IPS-NIHi7 (cell line): ENCODE measurements around the gene EGFL7.
"Not testable (repeated sequence)": the region's sequence is repeated elsewhere in the genome, so short reads cannot be mapped to it uniquely, and the experiment has no call there.

Experiments
- DNase-seq: peaks from one replicate; pipeline ENCODE4 v3.0.0; 2012; ENCODE audit warnings: mixed read lengths; ENCODE audit errors: extremely low spot score

EGFL7 gene

DNA sequence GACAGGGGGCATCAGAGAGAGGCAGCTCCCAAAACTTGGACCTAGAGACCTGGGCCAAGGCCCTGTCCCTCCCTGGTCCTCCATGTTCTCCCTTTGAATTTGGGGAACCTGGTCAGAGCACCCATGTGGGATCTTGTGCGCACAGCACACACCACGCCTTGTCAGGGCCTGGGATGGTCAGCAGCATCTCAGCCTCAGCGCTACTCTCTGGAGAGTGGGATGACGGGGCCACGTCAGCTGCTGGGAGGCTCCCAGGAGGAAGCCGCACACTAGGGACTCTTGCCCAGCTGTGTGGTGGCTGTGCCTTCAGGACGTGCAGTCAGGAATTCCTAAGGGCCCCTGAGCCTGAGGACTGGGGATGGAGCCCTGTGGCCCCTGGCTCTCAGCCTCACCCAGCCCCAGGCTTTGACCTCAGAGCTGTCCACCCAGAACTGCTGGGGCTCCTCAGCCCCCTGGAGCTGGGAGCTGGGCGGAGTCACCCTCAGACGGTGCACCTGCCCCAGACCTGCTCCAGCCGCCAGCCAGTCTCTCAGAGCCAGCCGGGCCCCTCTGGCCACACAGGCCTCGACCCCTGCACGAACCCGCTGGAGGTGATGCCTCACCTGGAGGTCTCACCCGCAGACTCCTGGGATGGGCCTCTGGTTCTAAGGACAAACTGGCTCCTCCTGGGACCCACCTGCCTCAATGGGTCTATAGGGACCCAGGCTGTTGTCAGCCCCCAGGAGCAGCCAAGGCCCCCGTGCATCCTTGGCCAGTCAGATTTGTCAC is 38.3 kb upstream of the EGFL7 start:
- DNase-seq = no peak

DNA sequence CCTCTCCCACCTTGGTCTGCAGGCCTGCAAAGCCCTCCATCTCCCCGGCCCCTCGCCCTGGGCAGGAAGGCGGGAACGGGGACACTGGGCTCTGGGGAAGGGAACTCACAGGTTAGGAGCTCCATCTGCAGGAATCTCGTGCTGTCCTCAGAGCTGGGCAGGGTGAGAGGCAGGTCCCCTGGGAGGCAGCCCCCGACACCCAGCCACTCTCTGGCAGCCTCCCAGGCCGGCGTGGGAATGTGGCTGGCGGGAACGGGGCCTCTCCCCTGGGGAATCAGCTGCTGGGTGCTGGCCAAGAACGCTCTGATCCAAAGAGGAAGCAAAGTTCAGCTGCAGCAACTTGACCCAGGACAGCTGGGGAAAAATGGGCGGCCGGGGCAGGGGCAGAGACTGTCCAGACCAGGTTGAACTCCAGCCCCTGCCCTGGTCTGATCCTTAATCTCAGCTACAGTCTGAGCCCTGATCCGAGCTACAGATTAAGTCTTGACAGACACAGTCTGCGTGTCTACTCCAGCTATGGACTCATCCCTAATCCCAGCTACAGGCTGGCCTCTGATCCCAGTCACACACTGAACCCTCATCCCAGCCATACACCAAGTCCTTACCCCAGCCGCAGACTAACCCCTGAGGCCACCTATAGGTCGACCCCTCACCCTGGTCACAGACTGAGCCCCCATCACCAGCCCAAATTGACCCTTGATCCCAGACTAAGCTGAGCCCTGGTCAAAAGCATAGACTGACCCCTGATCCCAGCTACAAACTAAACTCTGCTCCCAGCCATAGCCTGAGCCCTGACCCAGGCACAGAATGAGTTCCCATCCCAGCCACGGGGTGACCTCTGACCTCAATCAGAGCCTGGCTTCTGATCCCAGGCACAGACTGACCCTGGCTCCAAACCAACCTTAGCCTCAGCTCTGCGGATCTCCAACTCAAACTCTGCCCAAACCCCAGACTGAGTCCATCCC is 37.3 kb upstream of the EGFL7 start:
- DNase-seq = peak; percentile 79

DNA sequence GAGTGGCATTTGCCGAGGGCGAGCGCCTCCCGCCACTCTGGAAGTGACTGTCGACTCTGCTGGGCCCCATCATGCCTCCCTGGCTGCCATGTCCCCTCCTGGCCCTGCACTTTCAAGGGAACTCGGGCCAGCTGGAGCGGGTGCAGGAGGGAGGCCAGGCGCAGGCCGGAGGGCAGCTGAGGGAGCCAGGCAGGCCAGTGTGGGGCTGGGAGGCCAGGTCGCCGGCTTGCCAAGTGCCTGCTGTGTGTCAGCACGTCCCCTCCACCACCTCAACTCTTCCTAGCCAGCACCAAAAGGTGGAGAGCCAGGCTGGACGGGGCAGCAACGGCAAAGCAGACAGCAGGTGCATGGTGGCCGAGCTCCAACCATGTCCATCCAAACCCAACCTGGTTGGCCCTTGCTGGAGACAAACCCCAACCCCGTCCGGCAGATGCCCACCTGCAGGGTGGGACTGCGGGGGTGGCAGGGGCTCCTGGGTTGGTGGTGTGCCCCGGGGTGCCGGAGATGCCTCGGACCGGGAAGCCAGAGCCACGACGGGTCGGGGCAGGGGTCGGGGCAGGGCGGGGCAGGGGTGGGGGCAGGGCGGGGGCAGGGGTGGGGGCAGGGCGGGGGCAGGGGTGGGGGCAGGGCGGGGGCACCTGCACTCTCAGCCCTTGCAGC is 36.5 kb upstream of the EGFL7 start:
- no peak for DNase-seq

DNA sequence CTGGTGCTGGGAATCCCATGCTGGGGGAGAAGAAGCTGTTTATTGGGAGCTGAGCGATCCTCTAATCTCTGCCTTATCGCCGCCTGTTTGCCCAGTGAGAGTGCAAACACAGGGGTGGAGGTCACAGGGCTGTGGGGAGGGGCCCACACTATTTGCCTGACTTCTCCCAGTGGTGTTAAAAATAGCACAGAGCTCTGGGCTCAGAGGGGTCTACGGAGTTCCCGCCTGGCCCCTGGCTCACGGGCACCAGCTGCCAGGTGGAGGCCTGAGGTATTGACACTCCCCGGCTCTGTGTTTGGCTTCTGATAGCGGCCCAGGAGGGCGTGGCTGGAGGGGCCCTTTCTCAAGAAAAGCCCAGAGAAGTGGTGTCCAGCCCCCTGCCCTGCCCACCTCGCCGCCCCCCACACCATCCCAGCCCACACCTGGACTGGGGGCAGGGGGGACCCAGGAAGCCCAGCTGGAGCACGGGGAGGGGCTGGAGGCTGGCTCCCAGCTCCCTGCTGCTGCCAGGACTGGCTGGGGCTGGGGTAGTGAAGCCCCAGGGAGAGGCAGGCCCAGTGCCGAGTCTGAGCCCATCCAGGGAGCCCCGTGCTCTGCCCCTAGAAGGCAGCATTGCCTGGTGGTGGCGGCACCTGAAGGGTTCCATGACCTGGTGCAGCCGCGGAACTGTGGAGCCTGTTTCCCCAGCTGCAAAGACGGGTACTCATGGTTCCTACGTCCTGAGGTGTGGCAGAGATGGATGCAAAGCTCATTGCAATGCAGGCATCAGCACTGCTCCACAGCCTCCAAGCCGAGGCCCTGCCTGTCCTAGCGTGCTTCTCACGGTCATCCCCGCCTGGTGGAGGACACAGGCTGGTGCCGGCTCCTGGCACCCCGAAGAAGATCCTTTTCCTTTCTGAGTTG is 35.7 kb upstream of the EGFL7 start:
- peak; percentile 56 for DNase-seq

DNA sequence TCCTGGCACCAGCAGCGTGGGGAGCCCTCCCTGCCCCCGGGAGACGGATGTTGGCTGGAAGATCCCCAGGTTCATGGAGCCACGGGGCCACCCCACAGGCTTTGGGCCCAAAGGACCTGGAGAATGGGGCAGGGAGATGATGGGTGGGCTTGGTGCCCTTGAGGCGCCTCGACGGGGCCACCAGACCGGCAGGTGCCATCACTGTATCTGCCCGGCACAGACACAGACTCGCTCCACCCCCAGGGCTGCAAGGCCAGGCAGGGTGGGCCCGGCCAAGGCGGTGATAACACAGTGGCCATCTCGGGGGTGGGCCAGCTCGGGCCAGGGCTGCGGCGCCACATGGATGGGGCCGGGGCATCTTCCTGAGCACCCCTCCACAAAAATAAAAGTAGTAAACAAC is 35.0 kb upstream of the EGFL7 start:
- no peak for DNase-seq

DNA sequence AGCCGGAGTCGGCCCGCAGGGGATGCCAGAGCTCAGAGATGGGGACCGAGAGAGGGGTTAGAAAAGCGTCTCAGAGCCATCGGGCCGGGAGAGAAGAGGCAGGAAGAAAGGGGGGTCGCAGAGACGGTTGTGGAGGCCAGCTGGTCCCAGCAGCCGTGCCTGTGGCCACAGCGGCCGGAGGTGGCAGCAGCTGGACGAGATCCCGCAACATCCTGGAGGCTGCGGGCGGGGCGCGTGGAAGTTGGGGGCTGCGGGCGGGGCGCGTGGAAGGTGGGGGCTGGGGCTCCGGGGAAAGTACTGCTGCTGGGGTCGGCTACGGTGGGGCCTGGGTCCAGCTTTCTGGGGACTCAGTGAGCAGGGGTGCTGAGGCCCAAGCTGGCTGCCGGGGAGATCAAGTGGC is 34.4 kb upstream of the EGFL7 start:
- no peak for DNase-seq

DNA sequence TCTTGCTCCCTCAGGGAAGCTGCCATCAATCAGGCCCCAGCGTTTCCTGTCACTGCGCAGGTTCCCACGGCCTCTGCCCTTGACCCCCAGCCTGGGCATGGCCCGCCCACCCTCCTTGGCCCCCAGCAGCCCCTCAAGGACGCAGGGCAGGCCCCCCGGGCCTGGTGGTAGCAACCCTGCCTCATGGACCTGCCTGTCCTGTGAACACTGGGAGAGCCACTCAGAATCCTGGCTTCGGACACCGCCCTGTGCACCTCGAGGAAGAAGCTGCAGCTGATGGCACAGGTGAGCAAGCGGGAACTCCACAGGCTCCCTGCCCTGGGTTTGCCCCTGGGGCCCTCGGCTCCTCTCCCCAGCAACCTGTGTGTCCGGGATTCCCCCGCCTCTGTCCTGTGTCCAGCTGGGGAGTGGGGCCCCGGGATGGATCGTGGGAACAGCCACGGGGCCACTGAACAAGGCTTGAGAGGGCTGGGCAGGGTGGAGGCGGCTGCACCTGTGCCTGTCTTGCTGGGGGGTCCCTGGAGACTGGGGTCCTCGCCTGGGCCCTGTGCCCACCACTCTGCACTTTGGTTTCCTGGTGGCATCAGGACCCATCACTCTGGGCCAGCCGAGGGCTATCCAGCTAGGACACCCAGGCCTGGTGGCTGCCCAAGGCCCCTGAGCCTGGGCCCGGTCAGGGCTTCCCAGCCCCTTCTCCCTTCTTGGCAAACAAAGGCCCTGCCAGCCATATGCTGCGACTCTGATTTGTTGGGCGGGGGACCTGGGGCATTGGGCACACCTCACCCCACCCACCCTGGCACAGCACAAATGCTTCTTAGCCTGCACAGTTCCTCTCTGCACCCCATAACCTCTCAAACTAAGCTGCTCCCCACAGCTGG is 33.5 kb upstream of the EGFL7 start:
- no peak for DNase-seq

DNA sequence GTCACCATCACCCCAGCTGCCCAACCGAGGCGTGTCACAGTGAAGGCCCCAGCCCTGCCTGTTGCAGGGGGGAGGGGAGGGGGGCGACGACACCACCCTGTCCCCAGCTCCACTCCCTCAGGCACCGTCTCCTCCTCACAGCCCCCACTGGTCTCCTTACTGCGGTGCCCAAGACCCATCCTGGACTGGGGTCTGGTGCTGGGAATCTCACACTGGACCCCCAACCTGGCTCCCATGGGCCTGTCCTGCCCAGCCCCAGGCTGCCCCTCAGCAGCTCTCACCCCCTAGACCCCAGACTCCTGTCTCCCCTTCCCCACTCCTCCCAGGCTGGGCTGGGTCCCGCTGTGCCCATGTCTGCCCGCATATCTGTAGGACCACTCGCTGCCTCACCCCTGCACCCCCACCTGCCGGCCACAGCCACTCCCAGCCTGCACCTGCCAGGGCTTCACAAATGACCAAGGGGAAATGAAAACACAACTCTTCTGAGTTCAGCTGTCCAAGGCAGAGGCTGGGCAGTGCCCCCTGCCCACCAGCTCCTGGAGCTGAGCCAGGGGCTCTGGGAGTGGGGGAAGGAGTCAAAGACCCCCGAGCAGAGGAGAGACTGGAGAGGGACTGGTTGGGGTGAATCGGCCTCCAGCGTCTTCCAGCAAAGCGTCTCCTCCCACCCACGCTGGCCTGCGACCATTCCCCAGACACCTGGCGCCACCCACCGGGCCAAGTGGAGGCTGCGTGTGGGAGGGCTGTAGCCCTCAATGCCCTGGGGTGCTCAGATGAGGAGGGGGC is 32.6 kb upstream of the EGFL7 start:
- peak; percentile 89 for DNase-seq

DNA sequence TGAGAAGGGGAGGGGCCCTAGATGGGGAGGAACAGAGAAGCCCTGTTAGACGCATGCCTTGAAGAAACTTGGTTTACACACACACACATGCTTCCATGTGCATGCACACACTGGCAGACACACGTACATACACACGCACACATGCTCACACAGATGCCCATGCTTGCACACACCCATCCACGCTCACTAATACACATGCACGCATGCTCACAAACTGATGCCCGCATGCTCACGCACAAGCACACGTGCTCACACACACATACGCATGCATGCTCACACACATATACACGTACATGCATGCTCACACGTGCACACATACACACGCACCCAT is 32.1 kb upstream of the EGFL7 start:
- DNase-seq = no peak

DNA sequence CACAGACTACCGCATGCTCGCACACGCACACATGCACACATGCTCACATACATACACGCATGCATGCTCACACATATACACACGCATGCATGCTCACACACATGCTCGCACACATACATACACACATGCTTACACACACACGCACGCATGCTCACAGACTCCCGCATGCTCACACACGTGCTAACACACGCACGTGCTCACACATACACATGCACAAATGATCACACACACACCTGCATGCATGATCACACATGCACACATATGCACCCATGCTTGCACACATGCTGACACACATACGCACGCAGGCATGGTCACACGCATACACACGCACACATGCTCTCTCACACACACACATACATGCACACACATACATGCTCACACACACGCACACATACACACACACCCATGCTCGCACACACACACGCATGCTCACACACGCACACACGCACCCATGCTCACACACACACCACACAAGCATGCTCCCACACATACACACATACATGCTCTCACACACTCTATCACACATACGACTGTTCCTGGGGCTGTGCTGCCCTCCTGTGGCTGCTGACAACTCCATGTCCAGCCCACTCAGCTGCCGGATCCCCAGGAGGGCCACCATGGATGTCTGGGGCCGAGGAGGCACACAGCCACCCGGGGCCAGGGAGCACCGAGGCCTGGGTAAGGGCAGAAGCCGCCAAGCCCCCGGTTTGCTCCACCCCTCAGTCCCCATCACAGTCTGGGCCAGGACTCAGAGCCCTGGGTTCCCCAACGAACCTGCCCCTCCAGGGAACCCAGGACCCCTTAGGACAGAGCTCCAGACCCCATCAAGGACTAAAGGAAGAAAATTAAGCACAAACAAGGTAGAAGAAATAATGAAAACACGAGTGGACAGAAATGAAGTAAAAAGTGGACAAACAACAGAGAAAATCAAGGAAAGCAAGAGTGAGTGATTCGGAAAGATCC is 31.4 kb upstream of the EGFL7 start:
- peak; percentile 76 for DNase-seq

DNA sequence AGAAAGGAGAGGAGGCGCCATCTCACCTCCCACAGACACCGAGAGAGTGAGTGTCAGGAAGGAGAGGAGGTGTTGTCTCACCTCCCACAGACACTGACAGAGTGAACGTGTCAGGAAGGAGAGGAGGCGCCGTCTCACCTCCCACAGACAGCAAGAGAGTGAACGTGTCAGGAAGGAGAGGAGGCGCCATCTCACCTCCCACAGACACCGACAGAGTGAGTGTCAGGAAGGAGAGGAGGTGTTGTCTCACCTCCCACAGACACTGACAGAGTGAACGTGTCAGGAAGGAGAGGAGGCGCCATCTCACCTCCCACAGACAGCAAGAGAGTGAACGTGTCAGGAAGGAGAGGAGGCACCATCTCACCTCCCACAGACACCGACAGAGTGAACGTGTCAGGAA is 30.6 kb upstream of the EGFL7 start:
- DNase-seq = not testable (repeated sequence)

DNA sequence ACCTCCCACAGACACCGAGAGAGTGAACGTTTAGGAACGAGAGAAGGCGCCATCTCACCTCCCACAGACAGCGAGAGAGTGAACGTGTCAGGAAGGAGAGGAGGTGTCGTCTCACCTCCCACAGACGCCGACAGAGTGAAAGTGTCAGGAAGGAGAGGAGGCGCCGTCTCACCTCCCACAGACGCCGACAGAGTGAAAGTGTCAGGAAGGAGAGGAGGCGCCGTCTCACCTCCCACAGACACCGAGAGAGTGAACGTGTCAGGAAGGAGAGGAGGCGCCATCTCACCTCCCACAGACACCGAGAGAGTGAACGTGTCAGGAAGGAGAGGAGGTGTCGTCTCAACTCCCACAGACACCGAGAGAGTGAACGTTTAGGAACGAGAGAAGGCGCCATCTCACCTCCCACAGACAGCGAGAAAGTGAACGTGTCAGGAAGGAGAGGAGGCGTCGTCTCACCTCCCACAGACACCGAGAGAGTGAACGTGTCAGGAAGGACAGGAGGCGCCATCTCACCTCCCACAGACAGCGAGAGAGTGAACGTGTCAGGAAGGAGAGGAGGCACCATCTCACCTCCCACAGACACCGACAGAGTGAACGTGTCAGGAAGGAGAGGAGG is 30.1 kb upstream of the EGFL7 start:
- not testable (repeated sequence) for DNase-seq

DNA sequence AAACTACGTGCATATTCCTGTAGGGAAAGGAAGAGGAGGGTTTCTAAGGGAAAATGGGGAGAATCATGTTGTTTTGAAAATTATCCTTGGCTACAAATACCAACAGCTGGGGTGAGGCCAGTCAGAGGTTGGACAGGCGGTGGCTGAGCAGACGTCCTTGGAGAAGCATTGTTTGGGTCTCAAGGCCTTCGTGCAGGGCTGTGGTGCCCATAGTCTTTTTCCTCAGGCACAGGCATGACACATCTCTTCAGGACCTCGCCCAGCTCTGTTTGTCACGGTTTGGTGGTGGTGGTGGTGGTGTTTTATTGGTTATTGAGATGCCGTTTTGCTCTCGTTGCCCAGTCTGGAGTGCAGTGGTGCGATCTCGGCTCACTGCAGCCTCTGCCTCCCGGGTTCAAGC is 27.8 kb upstream of the EGFL7 start:
- DNase-seq = no peak

DNA sequence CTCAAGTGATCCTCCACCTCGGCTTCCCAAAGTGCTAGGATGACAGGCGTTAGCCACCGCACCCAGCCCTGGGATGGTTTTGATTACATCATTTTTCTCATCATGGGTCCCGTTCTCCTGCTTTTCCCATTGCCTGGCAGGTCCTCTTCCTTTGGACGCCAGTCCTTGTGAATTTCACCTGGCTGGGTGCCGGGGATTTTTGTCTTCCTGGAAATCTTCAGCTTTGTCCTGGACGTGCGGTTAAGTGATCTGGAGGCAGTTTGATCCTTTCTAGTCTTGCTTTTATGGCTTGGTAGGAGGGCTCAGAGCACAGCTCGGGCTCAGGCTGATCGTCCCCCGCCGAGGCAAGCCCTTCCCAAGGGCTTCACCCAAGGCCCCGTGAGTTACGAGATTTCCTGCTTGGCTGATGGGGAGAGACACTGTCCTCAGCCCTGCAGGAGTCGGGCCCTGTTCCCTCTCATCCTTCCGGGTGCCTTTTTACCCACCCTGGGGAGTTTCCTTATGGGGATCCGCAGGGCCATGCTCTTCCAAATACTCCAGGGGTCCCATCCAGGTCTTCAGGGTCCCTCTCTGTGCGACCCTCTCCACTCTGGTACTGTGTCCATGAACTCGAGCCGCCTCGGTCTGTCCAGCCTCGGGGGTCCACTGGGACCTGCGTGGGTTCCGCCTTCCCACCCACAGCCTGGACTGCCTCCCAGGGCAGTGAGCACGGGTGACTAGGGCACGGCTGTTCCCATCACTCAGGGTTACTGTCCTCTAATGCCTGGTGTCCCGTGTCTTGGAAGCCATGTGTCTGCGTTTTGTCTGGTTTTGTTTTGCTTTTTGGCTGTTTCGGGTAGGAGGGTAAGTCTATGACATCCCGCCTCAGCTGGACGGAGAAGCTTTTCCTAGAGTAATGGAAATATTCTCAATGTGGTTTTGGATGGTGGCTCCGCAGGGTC is 22.3 kb upstream of the EGFL7 start:
- no peak for DNase-seq

DNA sequence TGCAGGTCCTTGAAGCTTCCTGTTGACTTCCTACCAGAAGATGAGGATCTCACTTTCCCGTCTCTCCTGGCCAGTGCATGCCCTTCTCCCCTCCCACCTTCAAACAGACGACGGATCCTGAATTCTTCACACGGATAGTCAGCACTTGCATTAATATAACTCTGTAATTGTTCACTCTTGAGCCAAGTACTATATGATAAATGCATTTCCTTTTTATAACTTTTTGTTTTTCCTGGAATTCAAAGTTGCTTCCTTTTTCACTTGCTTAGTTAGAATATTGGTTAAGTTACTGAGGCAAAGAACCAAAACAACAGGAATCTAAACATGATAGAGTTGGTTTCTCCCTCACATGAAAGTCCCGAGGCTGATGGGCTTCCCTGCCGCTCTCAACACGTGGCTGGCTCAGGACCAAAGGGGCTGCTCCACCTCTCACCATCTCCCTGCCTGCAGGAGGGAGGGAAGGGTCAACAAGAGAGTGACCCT is 20.2 kb upstream of the EGFL7 start:
- no peak for DNase-seq

DNA sequence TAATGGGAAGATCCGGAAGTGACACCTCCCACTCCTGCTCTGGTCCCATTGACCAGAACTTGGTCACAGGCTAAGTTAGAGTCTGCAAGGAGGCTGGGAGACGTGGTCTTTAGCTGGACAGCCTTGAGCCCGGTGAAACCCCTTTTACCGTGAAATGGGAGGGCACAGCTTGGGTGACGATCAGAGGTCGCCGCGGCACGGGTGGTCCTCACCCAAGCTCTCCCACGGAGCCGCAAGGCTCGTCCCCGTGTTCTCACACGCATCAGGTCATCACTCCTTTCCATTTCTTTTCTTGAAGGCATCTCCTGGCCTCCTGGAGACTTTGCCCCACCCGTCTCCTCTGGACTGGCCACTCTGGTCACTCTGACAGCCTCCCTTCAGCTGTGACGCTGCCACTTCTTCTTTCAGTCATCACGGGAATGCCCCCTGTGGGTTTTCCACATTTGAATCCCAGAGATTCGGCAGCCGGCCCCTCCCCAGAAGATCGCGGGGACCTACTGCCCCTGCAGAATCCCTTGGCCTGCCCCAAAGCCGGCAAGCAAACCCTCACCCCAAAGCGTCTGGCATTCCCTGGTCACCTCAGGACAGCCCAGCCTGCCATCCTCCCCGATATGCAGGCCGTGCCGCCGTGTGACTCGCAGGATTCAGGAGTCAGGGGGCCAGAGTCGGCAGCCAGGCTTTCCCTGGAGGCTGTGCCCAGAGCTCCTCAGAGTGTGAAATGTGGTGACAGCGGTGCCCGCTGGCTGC is 18.9 kb upstream of the EGFL7 start:
- no peak for DNase-seq
